PC-3 (cell line): ENCODE measurements around the gene CDH4. TPM values are rescaled to one million over a fixed set of nuclear protein-coding genes. Genes with fewer than 3 reads are reported as not detected.

Source experiments
- ATAC-seq: fragments of 200-7000 bp; cut with Tn5 transposase; 2 replicates; pipeline ENCODE4 v1.9.1; 2020; ENCODE audit warnings: mild to moderate bottlenecking, moderate library complexity
- BruUV-seq: library from RNA; stranded (reverse); fragments of 400-500 nt; replicated peaks from 2 replicates; lab custom pipeline; 2021; lab: Mats Ljungman, UMichigan
- CTCF ChIA-PET: fragments of 300-600 bp; sonication (Branson Sonifier 250); formaldehyde crosslinking; loops from one replicate; lab custom pipeline; 2022; ENCODE audit warnings: antibody characterized with exemption; lab: Charles Lee
- POLR2A ChIA-PET: fragments of 300-600 bp; sonication (Branson Sonifier 250); formaldehyde crosslinking; loops from one replicate; lab custom pipeline; 2022; ENCODE audit warnings: antibody characterized with exemption; ENCODE audit not compliant: unreplicated experiment; lab: Charles Lee
- DNase-seq: peaks from one replicate; pipeline ENCODE4 v3.0.0-alpha.2; 2015
- H2AFZ ChIP-seq: fragments of 300-600 bp; sonication (generic); 2 replicates; pipeline ENCODE4 v1.6.0; 2016; ENCODE audit warnings: antibody characterized with exemption, low read length
- H3F3A ChIP-seq: fragments of 300-600 bp; sonication (generic); one replicate; pipeline ENCODE4 v1.6.0; 2017; ENCODE audit warnings: antibody characterized with exemption, low read length, control low read depth, mild to moderate bottlenecking; ENCODE audit not compliant: unreplicated experiment
- H3K27ac ChIP-seq: fragments of 300-600 bp; sonication (generic); 2 replicates; pipeline ENCODE4 v1.5.1; 2016; ENCODE audit warnings: mild to moderate bottlenecking, low read length
- H3K27me3 ChIP-seq: fragments of 300-600 bp; sonication (generic); 2 replicates; pipeline ENCODE4 v1.6.1; 2016; ENCODE audit warnings: low read length, mixed read lengths
- H3K36me3 ChIP-seq: fragments of 300-600 bp; sonication (generic); 2 replicates; pipeline ENCODE4 v1.6.1; 2016; ENCODE audit warnings: low read depth, mixed run types, low read length, mixed read lengths
- H3K4me1 ChIP-seq: fragments of 300-600 bp; sonication (generic); 2 replicates; pipeline ENCODE4 v1.5.1; 2016; ENCODE audit warnings: low read length; ENCODE audit not compliant: insufficient read depth
- H3K4me2 ChIP-seq: fragments of 300-600 bp; sonication (generic); 2 replicates; pipeline ENCODE4 v1.6.0; 2016; ENCODE audit warnings: low read length
- H3K4me3 ChIP-seq: fragments of 300-600 bp; sonication (generic); 2 replicates; pipeline ENCODE4 v1.5.1; 2016; ENCODE audit warnings: mild to moderate bottlenecking, low read length, mixed read lengths
- H3K79me2 ChIP-seq: fragments of 300-600 bp; sonication (generic); 2 replicates; pipeline ENCODE4 v1.6.1; 2017; ENCODE audit warnings: low read length, mixed read lengths
- H3K9ac ChIP-seq: fragments of 300-600 bp; sonication (generic); 2 replicates; pipeline ENCODE4 v1.6.0; 2016; ENCODE audit warnings: mild to moderate bottlenecking, low read length
- H3K9me2 ChIP-seq: fragments of 300-600 bp; sonication (generic); replicated peaks from 2 replicates; pipeline ENCODE4 v1.6.1; 2016; ENCODE audit warnings: mixed run types, low read length, mixed read lengths
- H3K9me3 ChIP-seq: fragments of 300-600 bp; sonication (generic); 2 replicates; pipeline ENCODE4 v1.6.1; 2016; ENCODE audit warnings: low read length, mixed read lengths
- H4K20me1 ChIP-seq: fragments of 300-600 bp; sonication (generic); 2 replicates; pipeline ENCODE4 v1.6.1; 2016; ENCODE audit warnings: low read length, mixed read lengths
- EZH2 ChIP-seq: fragments of 300-600 bp; sonication (generic); IDR thresholded peaks from one replicate; pipeline ENCODE4 v1.6.1; 2017; ENCODE audit warnings: antibody characterized with exemption, mild to moderate bottlenecking, low read length; ENCODE audit not compliant: unreplicated experiment
- EZH2phosphoT487 ChIP-seq: fragments of 300-600 bp; sonication (generic); IDR thresholded peaks from 2 replicates; pipeline ENCODE4 v1.6.1; 2018; ENCODE audit warnings: mild to moderate bottlenecking, antibody characterized with exemption, low read length, borderline replicate concordance
- intact Hi-C: fragments of 100-400 bp; cut with micrococcal nuclease; formaldehyde crosslinking; loops from 2 replicates; pipeline ENCODE4 v1.9.0; 2023
- total RNA-seq: library from RNA; depleted of rRNA; stranded (reverse); fragments of >200 nt; gene quantifications from 2 replicates; pipeline ENCODE4 v1.2.3, GENCODE V29; 2014
- TF ChIP-seq, protein P1 (sequence below): fragments of 300-600 bp; sonication (generic); conservative IDR thresholded peaks from 2 replicates; pipeline ENCODE4 v1.5.1; 2017; ENCODE audit warnings: antibody characterized with exemption, low read depth, mild to moderate bottlenecking, low read length

The CDH4 gene
- total RNA-seq, 1 experiment from 2014 or later, result not detected

DNA sequence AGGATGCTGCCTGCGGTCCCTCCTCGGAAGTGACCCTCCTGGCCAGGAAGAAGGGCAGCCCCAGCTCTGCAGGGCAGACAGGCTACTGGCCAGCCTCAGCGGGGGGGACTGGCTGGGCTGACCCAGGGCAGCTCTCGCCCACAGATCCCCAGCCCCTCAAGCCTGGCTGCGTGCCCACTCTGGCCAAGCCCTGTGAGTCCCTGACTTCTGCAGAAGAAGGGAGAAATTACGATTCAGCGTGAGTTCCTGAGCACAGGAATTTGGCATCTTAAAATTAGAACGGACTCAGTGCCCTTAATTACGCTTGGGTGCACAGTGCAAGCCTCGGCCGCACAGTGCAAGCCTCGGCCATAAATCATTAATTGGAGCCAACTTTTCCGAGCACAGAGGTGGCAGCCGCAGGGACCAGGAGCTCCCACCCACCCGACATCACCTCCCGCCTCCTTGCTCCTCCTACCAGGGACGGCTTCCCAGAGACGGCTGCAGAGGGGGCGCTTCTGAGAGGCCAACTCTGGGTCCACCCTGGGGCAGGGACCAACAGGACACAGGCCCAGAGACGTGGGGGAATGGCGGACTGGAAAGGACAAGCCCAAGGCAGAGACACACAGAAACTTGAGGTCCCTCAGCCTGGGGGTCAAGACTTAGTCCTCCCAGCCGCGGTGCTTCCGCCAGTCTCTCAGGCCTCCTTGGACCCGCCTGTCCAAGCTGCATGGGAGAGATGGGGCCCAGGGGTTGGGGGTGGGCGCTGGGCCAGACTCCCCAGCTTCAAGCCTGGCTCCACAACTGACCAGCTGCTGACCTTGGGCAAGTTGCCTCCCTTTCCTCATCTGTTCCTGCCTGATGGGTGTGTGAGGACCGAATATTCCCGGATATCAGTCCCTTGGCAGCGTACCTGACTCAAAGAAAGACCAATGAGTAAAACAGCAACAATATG, 648.2 kb downstream of the CDH4 start:
- intact Hi-C loops, result no loop called here
- Histone ChIP-seq H3K4me1 (peaks cover 8% of the 10 kb centered on the region; the same call in 1 of the 2 replicates), H4K20me1 (no peaks in the 10 kb centered on the region), H3K9ac (no peak overlapping the region), H3K4me2 (no peak overlapping the region), H3K27ac (no peak overlapping the region), H3K27me3 (peaks cover 60% of the 10 kb centered on the region), H3K9me2 (no peaks in the 10 kb centered on the region), H3K36me3 (no peaks in the 10 kb centered on the region), H3K4me3 (no peak overlapping the region), H3K79me2 (no peaks in the 10 kb centered on the region), H2AFZ (no peak overlapping the region), H3F3A (no peaks in the 10 kb centered on the region), H3K9me3 (no peaks in the 10 kb centered on the region)
- POLR2A ChIA-PET, result no interaction called here
- CTCF ChIA-PET, result no interaction called here
- no TSS peak for BruUV-seq
- TF ChIP-seq EZH2phosphoT487 (no peak), EZH2 (no peak)
- TF ChIP-seq, protein P1, sequence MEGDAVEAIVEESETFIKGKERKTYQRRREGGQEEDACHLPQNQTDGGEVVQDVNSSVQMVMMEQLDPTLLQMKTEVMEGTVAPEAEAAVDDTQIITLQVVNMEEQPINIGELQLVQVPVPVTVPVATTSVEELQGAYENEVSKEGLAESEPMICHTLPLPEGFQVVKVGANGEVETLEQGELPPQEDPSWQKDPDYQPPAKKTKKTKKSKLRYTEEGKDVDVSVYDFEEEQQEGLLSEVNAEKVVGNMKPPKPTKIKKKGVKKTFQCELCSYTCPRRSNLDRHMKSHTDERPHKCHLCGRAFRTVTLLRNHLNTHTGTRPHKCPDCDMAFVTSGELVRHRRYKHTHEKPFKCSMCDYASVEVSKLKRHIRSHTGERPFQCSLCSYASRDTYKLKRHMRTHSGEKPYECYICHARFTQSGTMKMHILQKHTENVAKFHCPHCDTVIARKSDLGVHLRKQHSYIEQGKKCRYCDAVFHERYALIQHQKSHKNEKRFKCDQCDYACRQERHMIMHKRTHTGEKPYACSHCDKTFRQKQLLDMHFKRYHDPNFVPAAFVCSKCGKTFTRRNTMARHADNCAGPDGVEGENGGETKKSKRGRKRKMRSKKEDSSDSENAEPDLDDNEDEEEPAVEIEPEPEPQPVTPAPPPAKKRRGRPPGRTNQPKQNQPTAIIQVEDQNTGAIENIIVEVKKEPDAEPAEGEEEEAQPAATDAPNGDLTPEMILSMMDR, result no peak
- no peak for ATAC-seq
- no peak for DNase-seq

DNA sequence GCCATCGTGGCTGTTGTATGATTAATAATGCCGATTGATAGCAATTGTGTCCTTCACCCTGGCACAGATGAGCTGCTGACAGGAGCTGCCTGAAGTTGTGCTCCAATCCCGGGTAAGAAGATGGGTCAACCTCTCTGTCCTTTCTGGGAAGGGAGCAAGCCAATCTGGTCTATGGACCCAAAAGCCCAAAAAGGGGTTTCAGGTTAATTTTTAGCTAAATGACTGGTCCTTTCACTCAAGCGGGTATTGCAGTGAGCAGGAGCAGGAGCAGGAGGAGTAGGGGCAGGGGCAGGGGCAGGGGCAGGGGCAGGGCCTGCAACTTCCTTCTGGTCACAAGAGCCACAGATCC, 648.9 kb downstream of the CDH4 start:
- Histone ChIP-seq H3K36me3 (no peaks in the 10 kb centered on the region), H2AFZ (no peak overlapping the region), H3K79me2 (no peaks in the 10 kb centered on the region), H3F3A (no peaks in the 10 kb centered on the region), H3K9ac (no peak overlapping the region), H3K27me3 (peaks cover 59% of the 10 kb centered on the region), H3K4me1 (peaks cover 8% of the 10 kb centered on the region; the same call in 1 of the 2 replicates), H3K9me3 (no peaks in the 10 kb centered on the region), H4K20me1 (no peaks in the 10 kb centered on the region), H3K4me3 (no peak overlapping the region), H3K9me2 (no peaks in the 10 kb centered on the region), H3K27ac (no peak overlapping the region), H3K4me2 (no peak overlapping the region)
- intact Hi-C loops, result no loop called here
- ATAC-seq, result no peak
- no TSS peak for BruUV-seq
- CTCF ChIA-PET, result no interaction called here
- POLR2A ChIA-PET, result interaction anchor here (0.6 kb wide), 1 partner anchor 975 kb away, joined by 3 read pairs; no protein-coding TSS in a partner anchor
- no peak for DNase-seq
- TF ChIP-seq EZH2phosphoT487 (no peak), EZH2 (no peak)
- TF ChIP-seq, protein P1, result no peak
